A172 (cell line): Measurements from ENCODE around the gene GADL1. TPM values are rescaled to one million over a fixed set of nuclear protein-coding genes. Genes with fewer than 3 reads are reported as not detected.

Experiments
- DNase-seq: peaks from one replicate; pipeline ENCODE4 v3.0.0-alpha.2; 2015; ENCODE audit warnings: low spot score
- total RNA-seq: library from RNA; depleted of rRNA; stranded (reverse); fragments of >200 nt; shearing (Covaris generic); gene quantifications from 2 replicates; pipeline ENCODE4 v1.2.3, GENCODE V29; 2014

The GADL1 gene
- total RNA-seq, 1 experiment from 2014 or later = not detected

DNA sequence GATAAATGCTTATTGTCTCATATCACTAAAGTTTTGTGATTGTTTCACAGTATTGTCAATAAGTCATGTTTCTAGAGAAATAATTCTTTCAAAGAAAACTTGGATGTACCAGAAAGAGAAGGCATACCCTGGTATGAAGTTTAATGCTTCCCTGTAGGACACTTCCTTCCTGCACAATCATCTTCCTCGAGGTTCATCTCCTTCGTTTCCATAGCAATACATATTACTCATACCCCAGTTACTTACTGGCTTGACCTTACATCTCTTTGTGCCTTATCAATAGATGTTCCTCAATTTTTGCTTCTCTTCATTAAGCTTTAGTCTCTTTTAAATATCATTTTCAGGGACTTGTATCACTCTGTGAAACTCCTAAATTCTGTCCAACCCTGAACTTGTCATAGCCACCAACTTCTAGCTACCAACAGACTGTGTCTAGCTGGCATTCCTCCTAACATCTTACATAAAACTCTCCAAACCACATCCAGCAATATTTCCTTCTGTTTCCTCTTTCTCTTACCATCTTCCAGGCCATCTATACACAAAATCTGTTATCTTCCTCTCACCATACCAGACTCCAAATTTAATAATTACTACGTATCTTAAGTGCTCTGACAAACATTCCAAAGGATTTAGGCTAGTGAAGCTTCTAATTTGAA lies 134.3 kb downstream of the GADL1 start:
- DNase-seq = no peak

DNA sequence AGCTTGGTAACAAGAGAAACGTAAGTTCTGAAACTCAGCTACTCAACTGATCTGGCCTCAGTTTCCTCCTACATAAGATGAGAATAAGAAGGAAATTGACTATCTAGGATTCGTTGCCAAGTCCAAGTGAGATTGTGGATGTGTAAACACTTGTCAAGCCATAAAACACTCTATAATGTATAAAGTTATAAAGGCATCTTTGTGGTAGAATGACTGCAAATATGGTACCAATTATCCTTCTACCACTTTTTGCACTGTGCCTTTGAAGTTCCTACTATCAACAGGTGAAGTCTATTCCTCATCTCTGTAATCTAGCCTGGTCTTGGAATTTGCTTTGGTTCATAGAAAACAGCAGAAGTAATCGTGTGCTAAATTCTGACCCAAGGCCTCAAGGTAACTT lies 138.2 kb downstream of the GADL1 start:
- no peak for DNase-seq

DNA sequence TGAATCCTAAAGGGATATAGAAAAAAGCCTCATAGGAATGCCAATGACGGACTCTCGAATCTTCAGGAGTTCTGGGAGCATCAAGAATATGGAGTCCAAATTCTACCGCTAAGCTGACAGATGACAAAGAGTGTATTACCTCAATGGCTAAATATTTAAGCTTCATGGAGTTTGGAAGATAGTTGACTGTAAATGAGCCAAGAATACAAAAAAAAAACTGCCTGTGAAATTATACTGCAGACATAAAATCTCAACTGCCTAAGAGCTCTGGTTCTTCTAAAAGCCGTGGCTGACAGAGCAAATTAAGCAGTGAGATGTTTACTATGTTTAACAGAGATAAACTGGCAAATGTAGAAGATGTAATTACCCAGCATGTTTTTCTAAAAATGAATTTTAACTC lies 140.0 kb downstream of the GADL1 start:
- no peak for DNase-seq

DNA sequence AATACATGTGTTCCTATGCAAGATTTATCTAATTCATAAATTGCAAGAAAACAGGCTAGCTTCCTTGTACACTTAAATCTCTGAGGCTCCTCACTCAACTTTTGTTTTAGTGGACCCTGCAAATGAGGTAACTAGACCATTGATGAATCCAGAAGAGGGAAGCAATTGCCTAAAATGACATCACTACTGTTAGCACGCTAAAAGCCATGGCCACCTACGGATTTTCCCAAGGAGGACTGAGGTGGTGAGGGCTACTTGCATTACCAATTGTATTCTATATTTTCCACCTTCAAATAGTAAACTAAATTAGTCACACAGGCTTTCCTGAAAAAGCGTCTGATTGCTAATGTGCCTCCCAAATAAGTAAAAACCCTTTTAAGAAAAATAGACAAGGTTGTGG lies 140.7 kb downstream of the GADL1 start:
- no peak for DNase-seq

DNA sequence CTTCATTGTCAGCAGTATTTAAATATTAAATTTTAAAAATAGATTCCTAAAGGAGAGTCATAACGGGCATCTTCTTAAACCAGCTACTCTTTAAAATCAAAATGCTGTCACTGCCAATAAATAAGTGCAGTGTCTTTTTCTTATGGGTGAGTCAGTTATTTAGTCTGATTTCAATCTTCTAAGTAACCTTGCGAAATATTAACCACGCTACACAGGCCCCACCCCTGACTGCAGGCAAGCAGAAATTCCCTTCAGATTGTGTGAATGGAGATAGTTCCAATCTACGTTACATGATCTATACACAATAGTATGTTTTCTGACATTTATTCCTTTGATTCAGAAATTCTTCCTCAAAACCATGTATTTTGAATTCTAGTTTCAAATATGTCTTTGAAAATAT lies 141.5 kb downstream of the GADL1 start:
- peak; percentile 53 for DNase-seq

DNA sequence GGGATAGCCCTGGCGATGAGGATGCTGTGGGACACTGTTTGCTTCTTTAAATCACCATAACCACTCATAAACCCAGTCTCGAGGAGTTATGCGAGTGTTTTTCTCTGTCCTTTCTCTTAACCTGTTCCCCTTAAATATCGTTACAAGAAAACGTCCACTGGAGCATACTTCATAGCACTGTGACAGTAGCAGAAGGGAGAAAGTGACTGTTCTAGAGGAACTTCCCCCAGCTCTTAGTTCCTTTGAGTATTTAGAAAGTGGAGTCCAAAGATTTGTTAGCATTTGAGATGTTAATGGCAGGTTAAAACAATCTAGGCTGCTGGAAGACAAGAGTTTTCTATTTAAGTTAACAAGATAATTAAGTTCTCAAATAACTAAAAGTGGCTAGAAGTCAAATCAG lies 142.0 kb downstream of the GADL1 start:
- DNase-seq = no peak

DNA sequence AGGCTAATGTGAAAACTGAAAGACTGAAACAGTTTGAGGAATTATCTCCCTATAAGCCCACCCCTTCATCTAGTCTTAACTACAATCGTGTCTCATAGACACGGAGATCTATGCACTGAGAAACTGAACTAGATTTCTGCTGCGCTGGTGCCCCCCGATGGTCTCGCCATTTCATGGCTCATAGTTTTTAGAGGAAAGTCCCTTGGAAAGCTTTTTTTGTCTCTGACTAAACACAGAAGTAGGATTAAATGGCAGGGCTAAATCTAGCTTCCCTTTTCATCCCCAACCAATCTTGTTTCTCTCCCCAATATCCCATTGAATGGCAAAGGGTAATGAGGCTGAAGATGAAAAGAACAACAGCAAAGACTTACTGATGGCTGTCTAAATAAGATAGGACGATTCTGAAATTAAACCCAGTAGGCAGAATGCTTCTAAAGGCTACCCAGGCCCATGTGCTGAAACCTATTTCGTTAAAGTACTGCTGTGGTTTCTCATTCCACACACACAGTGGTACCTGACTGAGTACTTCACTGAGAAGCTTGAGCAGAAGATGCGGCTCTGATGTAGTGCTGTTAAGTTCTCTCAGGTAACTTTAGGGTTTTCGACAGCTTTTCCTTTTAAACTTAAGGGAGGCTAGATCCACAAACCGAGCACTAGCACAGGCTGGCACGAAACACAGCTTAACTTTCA lies 142.7 kb downstream of the GADL1 start:
- peak; percentile 53 for DNase-seq

DNA sequence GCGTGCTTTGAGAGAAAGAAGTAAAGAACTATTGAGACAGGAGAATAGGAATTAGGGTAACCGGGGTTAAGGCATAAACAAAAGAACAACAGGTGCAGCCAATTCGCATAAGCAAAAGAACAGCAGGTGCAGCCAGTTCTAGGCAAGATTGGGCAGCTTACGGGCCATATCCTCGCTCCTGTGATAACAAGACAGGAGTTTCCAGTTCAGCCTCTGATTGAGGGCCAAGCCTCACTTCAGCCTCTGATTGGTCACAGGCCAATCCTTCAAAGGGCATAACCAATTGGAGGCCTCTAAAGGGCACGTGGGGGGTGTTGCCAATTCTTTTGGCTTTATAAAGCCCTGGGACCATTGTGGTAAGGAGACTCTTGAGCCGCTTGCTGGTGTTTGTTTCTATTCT lies 143.5 kb downstream of the GADL1 start:
- DNase-seq = no peak

DNA sequence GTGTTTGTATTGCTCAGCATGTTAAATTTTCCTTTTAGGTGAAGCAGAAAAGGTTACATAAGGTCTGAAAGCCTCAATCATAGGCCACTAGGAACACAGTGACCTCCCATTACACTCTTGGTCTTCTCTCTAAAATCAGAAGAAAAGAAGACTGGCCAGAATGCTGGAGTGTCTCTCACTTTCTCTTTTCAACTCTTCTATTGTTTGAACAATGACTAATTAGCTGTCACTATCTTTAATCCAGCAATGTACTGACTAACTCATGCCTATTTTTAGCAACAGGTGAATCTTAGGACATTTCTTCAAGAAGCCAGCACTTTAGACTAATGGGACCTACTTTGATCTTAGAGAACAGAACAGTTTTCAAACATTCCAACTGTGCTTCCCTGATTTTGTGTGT lies 145.2 kb downstream of the GADL1 start:
- DNase-seq = peak; percentile 61

DNA sequence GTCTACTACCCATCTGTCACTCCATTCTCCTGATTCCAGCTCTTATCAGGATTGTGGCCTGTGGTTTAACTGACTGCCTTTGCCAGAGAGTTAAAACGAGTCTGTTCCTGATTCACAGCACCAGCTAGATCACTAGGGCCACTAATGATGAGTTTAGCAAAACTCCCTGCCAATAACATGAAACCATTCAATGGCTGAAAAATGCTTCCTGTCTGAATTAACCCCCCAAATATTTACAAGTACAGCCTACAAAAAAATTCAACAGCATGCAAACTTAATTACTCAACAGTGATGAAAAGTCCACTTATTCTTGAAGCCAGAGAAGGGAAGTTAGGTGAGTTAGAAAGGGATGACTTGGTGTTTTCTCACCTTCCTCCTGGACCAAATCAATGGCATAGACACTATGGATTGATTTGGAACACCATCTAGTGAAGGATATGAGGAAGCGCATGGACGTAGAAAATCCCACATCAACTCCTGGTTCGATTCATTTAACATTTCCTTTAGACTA lies 146.6 kb downstream of the GADL1 start:
- DNase-seq = peak; percentile 91

DNA sequence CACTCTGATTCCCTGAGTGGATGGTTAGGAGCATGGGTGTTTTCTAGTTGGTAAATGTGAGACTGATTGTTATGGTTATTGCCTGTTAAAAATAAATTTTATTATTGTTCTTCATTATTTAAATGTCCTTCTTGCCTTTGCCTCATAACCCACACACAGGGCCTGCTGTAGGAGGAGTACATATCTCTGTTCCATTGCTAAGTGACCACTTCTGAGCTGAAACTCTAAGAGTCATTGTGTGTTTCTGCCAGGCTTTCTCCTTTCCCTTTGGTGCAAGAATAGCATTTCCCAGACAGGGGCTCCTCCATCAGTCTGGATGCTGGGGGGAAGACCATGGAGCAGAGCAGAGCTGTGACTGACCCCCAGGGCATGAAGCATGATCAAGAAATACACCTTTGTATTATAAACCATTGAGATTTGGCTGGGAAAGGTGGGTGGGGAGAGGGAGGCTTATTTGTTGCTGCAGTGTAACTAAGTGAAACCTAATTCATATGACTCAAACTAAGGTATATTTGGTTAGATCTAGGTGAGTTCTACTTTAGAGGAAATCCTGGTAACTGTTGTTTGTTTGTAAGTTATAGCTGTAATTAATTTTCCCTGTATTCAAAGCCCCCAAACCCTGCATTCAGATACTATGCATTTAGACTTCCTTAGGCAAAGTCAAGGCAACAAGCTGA lies 150.7 kb downstream of the GADL1 start:
- no peak for DNase-seq

DNA sequence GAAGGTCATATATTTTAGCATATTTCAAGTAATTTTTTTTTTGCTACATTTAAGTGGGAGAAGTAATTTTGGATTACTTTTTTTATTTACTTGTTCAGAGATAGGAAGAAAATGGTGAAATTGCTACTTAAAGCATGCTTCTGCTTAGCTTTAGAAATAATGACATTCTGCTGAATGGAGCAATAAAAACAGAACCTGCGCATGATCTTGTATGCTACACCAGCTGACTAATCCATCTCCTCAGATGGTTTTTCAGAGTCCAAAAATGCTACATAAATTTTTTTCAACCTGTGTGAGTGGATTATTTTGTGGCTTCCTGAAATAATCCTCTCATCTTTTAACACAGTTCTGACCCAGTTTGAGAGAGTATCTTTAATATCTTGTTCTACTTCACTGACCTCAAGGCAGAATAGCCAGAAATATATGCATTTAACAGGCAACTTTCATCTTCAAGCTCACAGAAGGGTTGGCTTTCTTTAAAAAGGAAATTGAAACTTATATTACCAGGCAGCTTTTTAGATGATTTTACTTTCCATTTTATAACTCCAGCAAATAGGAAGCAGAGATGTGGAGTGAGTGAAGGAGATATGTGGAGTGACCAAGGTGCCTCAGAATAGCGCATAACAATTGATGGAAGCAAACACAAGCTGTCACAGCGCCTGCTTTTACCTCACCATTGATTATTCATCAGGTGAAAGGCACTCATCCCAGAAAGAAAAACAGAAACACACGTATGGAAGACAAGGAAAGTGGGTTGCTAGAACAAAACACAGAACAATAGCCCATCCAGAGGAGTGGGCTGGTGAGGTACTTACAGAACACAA lies 151.5 kb downstream of the GADL1 start:
- DNase-seq = no peak

DNA sequence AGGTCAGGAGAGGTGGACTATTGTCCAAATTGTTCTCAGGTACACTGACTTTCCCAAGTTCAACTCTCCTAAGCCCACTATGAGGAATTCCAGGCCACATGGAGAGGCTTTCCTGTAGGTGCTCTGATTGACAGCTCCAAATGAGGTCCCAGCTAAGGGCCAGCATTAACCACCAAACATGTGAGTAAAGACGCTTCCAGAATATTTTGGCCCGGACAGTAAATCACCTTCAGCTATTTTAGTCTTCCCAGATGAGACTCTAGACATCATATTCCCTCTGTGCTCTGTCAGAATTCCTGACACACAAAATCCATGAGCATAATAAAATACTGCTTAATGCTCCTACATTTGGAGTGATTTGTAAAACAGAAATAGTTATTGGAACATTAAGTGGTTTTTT lies 152.6 kb downstream of the GADL1 start:
- no peak for DNase-seq

DNA sequence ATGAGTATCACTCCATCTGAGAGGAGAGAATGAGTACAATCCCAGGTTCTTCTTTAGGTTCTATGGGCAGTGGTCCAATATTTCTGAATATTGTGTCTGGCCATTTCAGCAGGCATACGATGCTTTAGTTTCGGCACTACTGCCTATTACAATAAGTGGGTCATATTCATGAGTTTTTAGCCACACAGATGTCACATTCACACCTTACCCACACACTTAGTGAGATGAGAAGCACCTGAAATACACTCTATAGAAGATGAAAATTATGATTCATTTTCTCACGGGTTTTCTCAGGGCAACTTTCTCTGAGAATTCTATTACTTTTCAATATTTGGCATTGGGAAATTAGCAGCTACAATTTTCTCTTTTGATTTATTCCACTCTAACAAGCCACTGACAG lies 155.9 kb downstream of the GADL1 start:
- no peak for DNase-seq

DNA sequence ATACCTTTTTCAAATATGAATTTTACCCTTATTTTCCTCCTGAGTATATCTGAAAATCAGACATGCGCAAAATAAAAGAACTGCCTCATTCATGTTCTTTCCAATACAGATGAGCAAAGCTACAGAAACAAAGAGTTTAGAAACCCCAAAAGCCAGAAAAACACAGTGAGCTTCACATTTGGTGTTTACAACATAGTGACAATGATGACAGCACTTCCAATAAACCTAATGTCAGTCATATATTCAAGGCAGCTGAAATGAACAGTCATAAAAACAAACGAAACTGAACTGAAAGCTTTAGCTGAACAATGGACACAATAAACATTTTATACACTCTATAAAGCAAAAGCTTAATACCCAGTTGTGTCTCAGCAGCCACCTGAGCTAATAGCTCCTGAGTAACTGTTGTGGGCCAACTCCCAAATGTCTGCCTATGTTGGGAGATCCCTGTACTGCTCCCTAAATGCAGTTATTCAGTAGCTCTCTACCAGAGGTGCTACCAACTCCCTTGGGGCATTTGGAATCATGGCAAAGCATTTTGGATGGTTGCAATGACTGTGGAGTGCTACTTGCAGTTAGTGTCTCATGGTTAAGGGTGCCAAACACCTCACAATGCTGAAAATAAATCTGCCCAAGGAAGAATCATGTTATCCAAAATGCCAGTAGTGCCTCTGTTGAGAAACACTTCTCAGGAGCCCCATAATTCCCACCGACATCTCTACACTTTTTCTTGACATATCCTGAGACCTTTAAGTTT lies 156.5 kb downstream of the GADL1 start:
- no peak for DNase-seq

DNA sequence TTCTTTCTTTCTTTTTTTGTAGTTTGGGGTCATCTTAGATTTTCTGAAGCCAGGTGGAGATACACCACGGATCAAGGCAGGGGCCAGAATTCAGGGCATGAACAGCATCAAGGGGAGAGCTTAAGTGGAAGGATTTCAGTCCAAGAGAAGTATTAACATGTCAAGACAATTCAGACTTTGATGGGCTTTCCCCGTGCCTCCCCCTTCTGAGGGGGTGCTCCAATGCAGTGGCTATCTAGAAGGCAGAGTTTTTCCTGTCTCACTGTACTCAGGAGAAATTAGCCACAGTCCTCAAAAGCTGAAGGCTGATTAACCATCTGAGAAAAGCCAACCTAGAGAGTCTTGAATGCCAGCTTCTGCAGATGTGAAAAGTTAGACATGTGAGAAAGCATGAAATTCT lies 160.8 kb downstream of the GADL1 start:
- no peak for DNase-seq

DNA sequence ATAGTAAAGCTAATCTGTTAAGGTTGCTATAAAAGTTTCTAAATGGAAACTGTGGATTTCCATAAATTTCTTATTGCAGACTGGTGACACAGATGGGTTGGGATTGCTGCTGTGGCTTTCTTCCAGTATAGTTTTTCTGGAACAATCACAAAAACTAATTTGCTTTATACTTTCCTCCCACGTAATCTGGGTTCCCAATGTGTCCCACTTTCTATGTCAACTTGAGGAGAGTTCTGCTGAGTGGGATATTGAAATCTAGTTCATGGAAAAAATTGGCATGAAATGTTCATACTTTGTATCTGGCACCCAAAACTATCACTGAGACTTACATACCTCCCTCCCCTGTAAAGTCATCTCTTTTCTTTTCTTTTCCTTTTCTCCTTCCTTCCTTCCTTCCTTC lies 161.3 kb downstream of the GADL1 start:
- no peak for DNase-seq

DNA sequence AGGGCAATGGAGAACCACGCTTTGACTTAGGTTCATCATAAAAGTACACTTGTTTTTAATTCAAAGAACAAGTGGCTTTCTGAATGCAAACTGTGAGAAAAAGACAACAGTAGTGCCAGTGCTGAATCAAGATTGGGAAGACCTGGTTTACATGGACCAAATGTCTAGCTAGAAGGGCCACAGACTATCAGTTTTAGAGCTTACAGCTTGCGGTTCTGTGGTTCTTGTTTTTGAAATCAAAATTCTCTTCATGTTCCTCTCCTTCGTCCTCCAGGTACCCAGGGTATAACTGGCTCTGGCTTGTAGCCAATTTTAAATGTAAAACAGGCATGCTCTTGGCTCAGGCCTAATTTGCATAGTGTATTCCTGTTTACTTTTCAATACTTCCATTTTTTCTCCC lies 163.5 kb downstream of the GADL1 start:
- DNase-seq = no peak

DNA sequence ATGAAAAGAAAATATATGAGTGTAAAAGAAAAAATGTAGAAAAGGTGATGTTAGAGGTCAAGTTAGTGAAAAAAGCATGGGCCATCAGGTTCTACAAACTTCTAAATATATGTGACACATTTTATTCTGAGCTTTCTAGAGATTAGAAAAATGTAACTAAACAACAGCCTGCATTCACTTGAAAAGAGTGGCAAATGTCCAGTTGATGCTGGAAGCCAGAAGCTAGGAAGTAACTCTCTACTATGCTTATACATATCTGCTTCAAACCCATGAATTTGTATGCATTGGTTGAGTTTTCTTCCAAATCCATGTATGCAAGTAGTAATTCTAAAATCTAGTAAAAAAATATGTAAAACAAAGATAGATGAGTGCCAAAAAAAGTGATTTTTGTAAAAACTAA lies 164.5 kb downstream of the GADL1 start:
- no peak for DNase-seq

DNA sequence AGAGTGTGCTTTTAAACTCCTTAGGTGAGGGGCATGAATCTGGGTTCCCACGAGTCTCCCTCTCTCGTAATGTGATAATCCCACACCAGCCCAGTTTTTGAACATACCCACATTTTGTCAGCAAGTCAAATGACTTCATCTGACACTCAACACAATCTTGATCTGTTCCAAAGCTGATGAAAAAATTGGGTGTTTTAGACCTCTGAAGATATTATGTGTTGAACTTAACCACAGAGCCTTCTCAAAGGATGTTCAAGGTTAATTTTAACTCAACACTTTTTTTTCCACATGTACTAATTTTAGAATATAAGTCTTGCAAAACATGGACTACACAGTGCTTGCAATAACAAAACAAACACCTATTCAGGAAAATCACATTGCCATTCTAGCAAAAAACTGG lies 164.9 kb downstream of the GADL1 start:
- DNase-seq = no peak

DNA sequence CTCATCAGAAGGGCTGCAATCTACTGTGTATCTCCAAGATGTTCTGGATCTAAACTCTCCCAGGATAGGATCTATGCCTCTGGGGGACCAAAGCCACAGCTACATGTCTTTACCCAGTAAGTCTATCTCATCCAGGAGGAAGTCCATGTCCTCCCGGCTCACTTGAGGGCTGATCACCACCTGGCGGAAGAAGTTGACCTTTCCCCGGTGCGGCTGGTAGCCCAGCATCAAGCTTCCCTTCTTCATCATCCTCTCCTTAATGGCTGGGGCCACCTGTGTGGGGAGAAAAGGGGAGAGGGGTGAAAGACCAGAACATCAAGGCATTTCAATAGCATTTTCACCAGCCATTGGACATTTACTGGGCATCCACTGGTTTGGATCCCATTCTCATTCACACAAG lies 166.3 kb downstream of the GADL1 start:
- no peak for DNase-seq
